Vagina (tissue), 2 donors: ENCODE measurements around the gene F8.

Experiments used
- CTCF ChIP-seq, 3 experiments: fragments of 450-650 bp in 2 of 3; fragments of 200-600 bp in 1 of 3; sonication (generic) in 1 of 3; IDR thresholded peaks; one replicate each; pipeline ENCODE4 v1.5.1; 2017 to 2019; ENCODE audit warnings: antibody characterized with exemption in 3 of 3, mild to moderate bottlenecking in 2 of 3, moderate library complexity in 2 of 3
- POLR2A ChIP-seq, 2 donors: fragments of 450-650 bp; IDR thresholded peaks; one replicate each; pipeline ENCODE4 v1.6.1; 2017; ENCODE audit warnings: antibody characterized with exemption in 2 of 2, mild to moderate bottlenecking in 2 of 2, moderate library complexity in 2 of 2

- no peak for TF ChIP-seq CTCF (IDR thresholded peaks at IDR 0.05)
- TF ChIP-seq POLR2A (IDR thresholded peaks at IDR 0.05): no peak
Measured at GRCh38 chrX:154988719-154989118, 33.8 kb downstream of the F8 start.
